Natural killer cell treated with Interleukin-12 subunit alpha and Interleukin-12 subunit beta and Interleukin-15 and Interleukin-18, amount 100 ng/mL, for 72 hours (primary cell): ENCODE measurements around the gene STARD3. TPM values are rescaled to one million over a fixed set of nuclear protein-coding genes. Genes with fewer than 3 reads are reported as not detected.

Experiments
- ATAC-seq, 2 donors: fragments of 150-1000 bp; cut with Tn5 transposase in 1 of 2; sonication (Bioruptor Pico), chemical (Tn5 transposase) in 1 of 2; 2 replicates each; pipeline ENCODE4 v1.10.0; 2021
- DNase-seq: peaks from one replicate; pipeline ENCODE4 v3.0.0; 2022; ENCODE audit warnings: low spot score
- H3K27ac Mint-ChIP-seq, 2 donors: 1 replicate in 1 of 2; 2 replicates in 1 of 2; pipeline ENCODE4 v1.8.0; 2022; ENCODE audit warnings: mixed read lengths in 2 of 2, mild to moderate bottlenecking in 1 of 2, moderate library complexity in 1 of 2
- H3K27me3 Mint-ChIP-seq, 2 donors: 1 replicate in 1 of 2; 2 replicates in 1 of 2; pipeline ENCODE4 v1.8.0; 2022; ENCODE audit warnings: mixed read lengths in 2 of 2
- H3K36me3 Mint-ChIP-seq: one replicate; pipeline ENCODE4 v1.8.0; 2022; ENCODE audit warnings: mixed read lengths
- H3K4me1 Mint-ChIP-seq, 2 donors: 1 replicate in 1 of 2; 2 replicates in 1 of 2; pipeline ENCODE4 v1.8.0; 2022; ENCODE audit warnings: low read depth in 2 of 2, mixed read lengths in 2 of 2, mild to moderate bottlenecking in 1 of 2
- H3K4me3 Mint-ChIP-seq: one replicate; pipeline ENCODE4 v1.8.0; 2022; ENCODE audit warnings: mixed read lengths
- H3K9me3 Mint-ChIP-seq: 2 replicates; pipeline ENCODE4 v1.8.0; 2022; ENCODE audit warnings: mixed read lengths
- total RNA-seq, 2 donors: library from RNA; stranded (reverse); gene quantifications; one replicate each; pipeline ENCODE4 v1.2.3, GENCODE V29; 2022

STARD3 gene
- total RNA-seq, 2 donors from 2014 or later, result 97.9 to 139 TPM

- Mint-ChIP-seq H3K36me3 (no peaks in the 10 kb centered on the region), H3K4me3 (peak overlapping the region; percentile 65), H3K27me3 (peaks cover 0 to 3% of the 10 kb centered on the region in 2 donors), H3K4me1 (peaks cover 11 to 15% of the 10 kb centered on the region in 2 donors), H3K27ac (no peak overlapping the region), H3K9me3 (no peaks in the 10 kb centered on the region)
- DNase-seq (no peak), ATAC-seq (no peak)
These were observed 30.5 kb downstream of the STARD3 start for GRCh38 chr17:39667262-39667944.

GRCh38 chr17:39667945-39668924 lies 31.3 kb downstream of the STARD3 start, which contains the start of gene PNMT:
Gene PNMT, plus strand, starts transcription at chr17:39668453. Its CDS starts 23 bp downstream, at chr17:39668476.
- Mint-ChIP-seq H3K4me3 (peak within 1 kb of the TSS; percentile 65), H3K9me3 (no peaks in the 10 kb centered on the region), H3K27me3 (peaks cover 0 to 3% of the 10 kb centered on the region in 2 donors), H3K36me3 (no peaks in the 10 kb centered on the region), H3K27ac (no peak within 1 kb of the TSS), H3K4me1 (peaks cover 11 to 16% of the 10 kb centered on the region in 2 donors)
- ATAC-seq, result peak; percentile 71 to 83
- peak; percentile 83 for DNase-seq

- no peak overlapping the region for H3K27ac Mint-ChIP-seq
These were observed 33.2 kb downstream of the STARD3 start for GRCh38 chr17:39669897-39670735.

GRCh38 chr17:39670746-39671145 lies 33.8 kb downstream of the STARD3 start:
- no peak overlapping the region for H3K27ac Mint-ChIP-seq

More at GRCh38 chr17:39669897-39670735, 33.2 kb downstream of the STARD3 start:
- Mint-ChIP-seq H3K4me3 (no peak overlapping the region), H3K36me3 (no peaks in the 10 kb centered on the region), H3K27me3 (peaks cover 0 to 3% of the 10 kb centered on the region in 2 donors), H3K9me3 (no peaks in the 10 kb centered on the region), H3K4me1 (peaks cover 11 to 16% of the 10 kb centered on the region in 2 donors)
- no peak for ATAC-seq
- no peak for DNase-seq

DNA sequence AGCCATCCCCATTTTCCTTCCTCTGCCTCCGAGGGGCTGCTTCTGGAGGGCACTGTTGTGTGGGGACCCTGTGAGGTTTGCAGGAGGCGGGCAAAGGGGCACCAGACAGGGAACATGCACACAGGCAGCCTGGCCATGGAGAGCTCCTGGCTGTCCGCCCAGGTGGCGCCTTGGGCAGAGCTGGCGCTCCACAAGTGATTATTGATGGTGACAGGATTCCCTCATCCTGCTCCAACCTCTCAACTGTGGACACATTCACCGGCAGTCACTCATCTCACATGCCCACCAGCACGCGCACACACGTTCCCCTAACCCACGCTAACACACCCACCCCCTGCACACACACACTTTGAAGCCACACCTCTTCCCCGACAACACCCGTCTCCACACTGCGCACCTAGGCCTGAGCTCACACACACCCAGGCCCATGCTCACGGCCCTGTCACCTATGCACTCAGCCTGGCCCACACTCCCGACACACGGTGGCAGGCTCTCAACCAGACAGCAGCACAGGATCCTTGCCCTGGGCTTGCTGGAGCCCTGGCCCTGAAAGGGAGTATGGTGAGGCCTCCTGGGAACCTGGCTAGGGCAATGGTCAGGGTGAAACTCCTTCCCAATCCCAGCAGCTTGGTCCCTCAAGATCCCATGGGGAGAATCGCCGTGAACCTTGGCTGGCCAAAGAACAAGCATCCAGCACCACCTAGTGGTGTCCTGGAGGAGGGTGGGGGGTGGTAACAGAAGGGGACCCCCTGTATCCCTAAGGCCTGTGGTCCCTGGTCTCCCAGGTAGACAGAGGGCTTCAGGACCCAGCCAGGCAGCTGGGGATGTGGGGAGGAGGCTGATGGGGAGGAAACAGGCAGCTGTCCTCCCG lies 34.9 kb downstream of the STARD3 start:
- ATAC-seq (no peak), DNase-seq (no peak)
- Mint-ChIP-seq H3K9me3 (no peaks in the 10 kb centered on the region), H3K4me3 (no peak overlapping the region), H3K36me3 (no peaks in the 10 kb centered on the region), H3K27me3 (peaks cover 0 to 2% of the 10 kb centered on the region in 2 donors), H3K27ac (no peak overlapping the region), H3K4me1 (peaks cover 25 to 28% of the 10 kb centered on the region in 2 donors)

More at GRCh38 chr17:39670746-39671145, 33.8 kb downstream of the STARD3 start:
- ATAC-seq, result no peak
- no peaks in the 10 kb centered on the region for H3K36me3 Mint-ChIP-seq
- no peak overlapping the region for H3K4me3 Mint-ChIP-seq
- peaks cover 16 to 20% of the 10 kb centered on the region in 2 donors for H3K4me1 Mint-ChIP-seq
- H3K9me3 Mint-ChIP-seq, result no peaks in the 10 kb centered on the region
- peaks cover 0 to 3% of the 10 kb centered on the region in 2 donors for H3K27me3 Mint-ChIP-seq
- no peak for DNase-seq

DNA sequence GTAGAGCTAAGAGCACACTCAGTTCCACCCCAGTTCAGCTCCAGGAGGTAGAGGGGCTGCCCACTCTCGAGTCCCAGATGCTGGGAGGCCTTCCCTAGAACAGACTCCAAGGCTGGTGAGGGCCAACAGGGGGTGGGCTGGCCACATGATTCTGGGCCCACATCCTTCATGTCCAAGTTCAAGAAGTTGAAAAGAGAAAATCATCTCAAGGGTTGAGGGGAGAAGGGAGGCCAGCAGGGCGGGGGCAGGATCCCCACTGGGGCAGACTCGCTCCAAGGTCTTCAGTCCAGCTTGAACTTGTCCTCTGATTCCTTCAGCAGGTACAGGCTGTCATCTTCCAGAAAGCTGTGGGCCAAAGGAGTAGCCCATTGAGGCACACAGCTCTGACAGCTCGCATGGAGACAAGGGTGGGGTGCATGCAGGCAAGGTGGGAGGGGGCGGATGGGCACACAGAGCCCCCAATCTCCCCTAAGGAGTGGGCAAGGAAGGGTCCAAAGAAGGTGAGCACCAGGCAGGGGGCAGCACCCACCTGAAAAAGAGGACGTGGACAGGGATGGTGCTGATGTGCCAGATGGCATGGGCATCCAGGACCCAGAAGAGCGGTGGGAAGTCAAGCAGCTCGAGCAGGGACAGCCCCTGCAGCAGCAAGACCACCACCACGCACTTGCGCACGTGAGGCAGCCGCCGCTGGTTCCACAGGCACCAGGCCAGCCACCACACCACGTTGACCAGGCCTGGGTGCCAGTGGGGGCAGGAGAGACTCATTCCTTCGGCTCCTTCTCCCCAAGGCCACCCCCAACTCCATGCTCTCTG lies 35.8 kb downstream of the STARD3 start:
- Mint-ChIP-seq H3K9me3 (no peaks in the 10 kb centered on the region), H3K4me1 (peaks cover 31 to 33% of the 10 kb centered on the region in 2 donors), H3K27ac (no peak overlapping the region), H3K4me3 (no peak overlapping the region), H3K27me3 (no peaks in the 10 kb centered on the region), H3K36me3 (no peaks in the 10 kb centered on the region)
- no peak for DNase-seq
- ATAC-seq, result no peak

DNA sequence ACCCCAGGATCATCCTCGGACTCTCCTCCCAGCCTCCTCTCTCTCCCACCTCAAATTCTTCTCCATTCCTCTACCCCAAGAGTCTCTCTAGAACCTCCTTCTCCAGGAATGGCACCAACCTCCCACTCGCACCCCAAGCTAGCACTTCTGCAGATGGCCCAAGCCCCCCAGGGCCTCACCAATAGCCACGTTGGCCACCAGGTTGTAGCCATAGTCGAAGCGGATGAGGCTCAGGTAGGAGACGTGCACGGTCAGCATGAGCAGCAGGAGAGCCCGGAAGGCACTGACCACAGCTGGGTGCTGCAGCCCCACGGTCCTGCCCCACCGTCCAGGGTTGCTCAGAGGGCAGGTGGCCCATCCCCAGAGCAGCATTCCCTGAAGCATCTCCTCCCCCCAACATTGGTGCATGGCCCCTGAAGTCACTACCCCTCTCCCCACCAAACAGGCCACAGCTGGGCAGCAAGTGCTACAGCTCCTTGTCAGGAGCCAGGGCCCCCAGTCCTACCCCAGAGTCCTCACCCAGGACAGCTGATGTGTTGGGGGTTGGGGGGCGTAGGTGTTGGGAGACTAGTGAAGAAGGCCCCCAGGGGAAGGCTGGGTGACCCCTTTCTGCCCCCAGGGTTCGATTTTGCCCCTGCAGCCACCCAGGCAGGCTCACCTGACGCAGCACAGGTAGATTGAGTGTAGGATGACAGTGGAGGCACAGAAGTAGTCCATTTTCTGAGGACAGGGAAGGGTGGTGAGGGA lies 36.6 kb downstream of the STARD3 start:
- Mint-ChIP-seq H3K36me3 (no peaks in the 10 kb centered on the region), H3K4me3 (no peak overlapping the region), H3K9me3 (no peaks in the 10 kb centered on the region), H3K27me3 (no peaks in the 10 kb centered on the region), H3K27ac (no peak overlapping the region), H3K4me1 (peaks cover 34 to 36% of the 10 kb centered on the region in 2 donors)
- no peak for DNase-seq
- no peak for ATAC-seq

GRCh38 chr17:39674179-39674578 lies 37.2 kb downstream of the STARD3 start:
- Mint-ChIP-seq H3K36me3 (no peaks in the 10 kb centered on the region), H3K4me3 (no peak overlapping the region), H3K9me3 (no peaks in the 10 kb centered on the region), H3K4me1 (peaks cover 36 to 39% of the 10 kb centered on the region in 2 donors), H3K27ac (no peak overlapping the region), H3K27me3 (no peaks in the 10 kb centered on the region)
- DNase-seq (no peak), ATAC-seq (no peak)

- Mint-ChIP-seq H3K27me3 (no peaks in the 10 kb centered on the region), H3K4me3 (no peak overlapping the region), H3K4me1 (peaks cover 43% of the 10 kb centered on the region in 2 donors), H3K36me3 (no peaks in the 10 kb centered on the region), H3K9me3 (no peaks in the 10 kb centered on the region), H3K27ac (peak overlapping the region in 1 of 2 donors; percentile 45)
- no peak for ATAC-seq
- DNase-seq, result no peak
These were observed 37.9 kb downstream of the STARD3 start for GRCh38 chr17:39674702-39675389.

- DNase-seq, result no peak
- Mint-ChIP-seq H3K27me3 (no peaks in the 10 kb centered on the region), H3K36me3 (no peaks in the 10 kb centered on the region), H3K4me1 (peaks cover 50% of the 10 kb centered on the region in 2 donors), H3K27ac (peak overlapping the region in 1 of 2 donors; percentile 55), H3K9me3 (no peaks in the 10 kb centered on the region), H3K4me3 (peak overlapping the region; percentile 61)
- no peak for ATAC-seq
These were observed 38.6 kb downstream of the STARD3 start for GRCh38 chr17:39675390-39676082.
